SK-N-SH (cell line): ENCODE results near the gene LDB3.

Experiments
- CTCF ChIP-seq: fragments of 200-600 bp; sonication (generic); IDR thresholded peaks from 2 replicates; pipeline ENCODE4 v1.6.1; 2017; ENCODE audit warnings: antibody characterized with exemption, mild to moderate bottlenecking, moderate library complexity
- MAX ChIP-seq: IDR thresholded peaks from 2 replicates; pipeline ENCODE4 v1.4.0; 2012; ENCODE audit warnings: low read depth
- REST ChIP-seq: IDR thresholded peaks from 2 replicates; pipeline ENCODE4 v1.6.1; 2012; ENCODE audit warnings: mild to moderate bottlenecking, low read depth, low read length, moderate library complexity

- TF ChIP-seq REST (no peak), CTCF (no peak), MAX (no peak)
Observed at GRCh38 chr10:86653379-86653778, 14.9 kb upstream of the LDB3 start.
